ENCODE measurements around the gene EYS. TPM values are rescaled to one million over a fixed set of nuclear protein-coding genes. Genes with fewer than 3 reads are reported as not detected.

The EYS gene
- total RNA-seq, 1 experiment from 2014 or later, result not detected

DNA sequence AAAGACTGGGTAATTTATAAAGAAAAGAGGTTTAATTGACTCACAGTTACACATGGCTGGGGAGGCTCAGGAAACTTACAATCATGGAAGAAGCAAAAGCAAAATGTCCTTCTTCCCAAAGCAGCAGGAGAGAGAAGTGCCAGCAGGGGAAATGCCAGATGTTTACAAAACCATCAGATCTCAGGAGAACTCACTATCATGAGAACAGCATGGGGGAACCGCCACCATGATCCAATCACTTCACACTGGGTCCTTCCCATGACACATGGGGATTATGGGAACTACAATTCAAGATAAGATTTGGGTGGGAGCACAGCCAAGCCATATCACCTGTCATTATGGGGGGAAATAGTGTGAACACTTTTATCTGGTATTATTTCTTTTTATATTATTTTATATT, 557.2 kb downstream of the EYS start:
- H3K4me3 Mint-ChIP-seq (ENCODE audit: unreplicated experiment), result no peak overlapping the region

DNA sequence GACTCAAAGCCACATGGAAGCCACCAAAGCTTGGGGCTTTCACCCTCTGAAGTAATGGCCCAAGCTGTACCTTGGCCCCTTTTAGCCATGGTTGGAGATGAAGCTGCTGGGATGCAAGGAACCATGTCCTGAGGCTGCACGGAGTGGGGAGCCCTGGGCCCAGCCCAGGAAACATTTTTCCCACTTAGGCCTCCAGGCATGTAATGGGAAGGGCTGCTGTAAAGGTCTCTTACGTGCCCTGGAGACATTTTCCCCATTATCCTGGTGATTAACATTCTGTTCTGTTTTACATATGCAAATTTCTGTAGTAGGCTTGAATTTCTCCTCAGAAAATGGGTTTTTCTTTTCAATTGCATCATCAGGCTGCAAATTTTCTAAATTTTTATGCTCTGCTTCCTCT, 558.2 kb downstream of the EYS start:
- no peaks in the 10 kb centered on the region for H3K27me3 ChIP-seq (replicated peaks; ENCODE audit: control insufficient read depth, insufficient read depth, low read length)
- BruUV-seq (replicated peaks), result no TSS peak
- H3K9me3 ChIP-seq, result no peaks in the 10 kb centered on the region
- no peaks in the 10 kb centered on the region for H3K9me3 Mint-ChIP-seq (ENCODE audit: unreplicated experiment)
- H3K4me3 ChIP-seq (ENCODE audit: low read depth, low read length), result no peak overlapping the region
- H3K4me1 ChIP-seq, result no peaks in the 10 kb centered on the region
- H3K27me3 Mint-ChIP-seq (ENCODE audit: insufficient read depth, unreplicated experiment), result no peaks in the 10 kb centered on the region
- CTCF ChIA-PET, result no interaction called here
- no peaks in the 10 kb centered on the region for H3K4me1 Mint-ChIP-seq (ENCODE audit: low read depth, unreplicated experiment)
- DNase-seq, result no peak
- POLR2A ChIA-PET, result no interaction called here
- intact Hi-C loops (cut with micrococcal nuclease; ENCODE audit: unreplicated experiment), result no loop called here
- no peak overlapping the region for H3K27ac Mint-ChIP-seq (ENCODE audit: unreplicated experiment)
- no peak for TF ChIP-seq CTCF (IDR thresholded peaks at IDR 0.05; ENCODE audit: insufficient read depth in 1 of 2, low read depth in 1 of 2, low read length in 1 of 2, severe bottlenecking in 1 of 2, unreplicated experiment in 1 of 2)
- H3K36me3 Mint-ChIP-seq (ENCODE audit: insufficient read depth, unreplicated experiment), result no peaks in the 10 kb centered on the region
- no peaks in the 10 kb centered on the region for H3K36me3 ChIP-seq (ENCODE audit: control insufficient read depth, insufficient read depth, low read length)
- no peak overlapping the region for H3K4me3 Mint-ChIP-seq (ENCODE audit: unreplicated experiment)

More for the DNA sequence above, 557.2 kb downstream of the EYS start:
- Mint-ChIP-seq H3K9me3 (ENCODE audit: unreplicated experiment) (no peaks in the 10 kb centered on the region), H3K27me3 (ENCODE audit: insufficient read depth, unreplicated experiment) (no peaks in the 10 kb centered on the region), H3K27ac (ENCODE audit: unreplicated experiment) (no peak overlapping the region), H3K4me1 (ENCODE audit: low read depth, unreplicated experiment) (no peaks in the 10 kb centered on the region), H3K36me3 (ENCODE audit: insufficient read depth, unreplicated experiment) (no peaks in the 10 kb centered on the region)
- no peak for DNase-seq
- Histone ChIP-seq H3K4me1 (no peaks in the 10 kb centered on the region), H3K4me3 (ENCODE audit: low read depth, low read length) (no peak overlapping the region), H3K36me3 (ENCODE audit: control insufficient read depth, insufficient read depth, low read length) (no peaks in the 10 kb centered on the region), H3K9me3 (no peaks in the 10 kb centered on the region), H3K27me3 (replicated peaks; ENCODE audit: control insufficient read depth, insufficient read depth, low read length) (no peaks in the 10 kb centered on the region)
- POLR2A ChIA-PET, result no interaction called here
- intact Hi-C loops (cut with micrococcal nuclease; ENCODE audit: unreplicated experiment), result no loop called here
- CTCF ChIA-PET, result no interaction called here
- TF ChIP-seq CTCF (IDR thresholded peaks at IDR 0.05; ENCODE audit: insufficient read depth in 1 of 2, low read depth in 1 of 2, low read length in 1 of 2, severe bottlenecking in 1 of 2, unreplicated experiment in 1 of 2), result no peak
- BruUV-seq (replicated peaks), result no TSS peak

- ChIA-PET CTCF (no interaction called here), POLR2A (no interaction called here)
- H3K4me1 ChIP-seq, result no peaks in the 10 kb centered on the region
- no peak overlapping the region for H3K4me3 ChIP-seq (ENCODE audit: low read depth, low read length)
- Mint-ChIP-seq H3K27ac (ENCODE audit: unreplicated experiment) (no peak overlapping the region), H3K9me3 (ENCODE audit: unreplicated experiment) (no peaks in the 10 kb centered on the region), H3K4me3 (ENCODE audit: unreplicated experiment) (no peak overlapping the region), H3K27me3 (ENCODE audit: insufficient read depth, unreplicated experiment) (no peaks in the 10 kb centered on the region), H3K36me3 (ENCODE audit: insufficient read depth, unreplicated experiment) (no peaks in the 10 kb centered on the region), H3K4me1 (ENCODE audit: low read depth, unreplicated experiment) (no peaks in the 10 kb centered on the region)
- H3K27me3 ChIP-seq (replicated peaks; ENCODE audit: control insufficient read depth, insufficient read depth, low read length), result no peaks in the 10 kb centered on the region
- no peaks in the 10 kb centered on the region for H3K36me3 ChIP-seq (ENCODE audit: control insufficient read depth, insufficient read depth, low read length)
- H3K9me3 ChIP-seq, result no peaks in the 10 kb centered on the region
- DNase-seq, result no peak
- BruUV-seq (replicated peaks), result no TSS peak
- TF ChIP-seq CTCF (IDR thresholded peaks at IDR 0.05; ENCODE audit: insufficient read depth in 1 of 2, low read depth in 1 of 2, low read length in 1 of 2, severe bottlenecking in 1 of 2, unreplicated experiment in 1 of 2), result no peak
- intact Hi-C loops (cut with micrococcal nuclease; ENCODE audit: unreplicated experiment), result no loop called here
Observed at GRCh38 chr6:65135567-65135966, 571.5 kb downstream of the EYS start.

Data from Caco-2 (cell line).